Muscle of leg (tissue), 11 donors: Measurements from ENCODE around the gene PIGU. TPM values are rescaled to one million over a fixed set of nuclear protein-coding genes. Genes with fewer than 3 reads are reported as not detected.

Source experiments
- DNase-seq: peaks from one replicate; pipeline ENCODE4 v3.0.0; 2013
- H3K27ac ChIP-seq: one replicate; pipeline ENCODE4 v1.5.1; 2013; ENCODE audit warnings: mild to moderate bottlenecking, low read length, control low read depth
- H3K27me3 ChIP-seq: one replicate; pipeline ENCODE4 v1.6.1; 2013; ENCODE audit warnings: low read length; ENCODE audit not compliant: control insufficient read depth, insufficient read depth
- H3K36me3 ChIP-seq: one replicate; pipeline ENCODE4 v1.6.1; 2013; ENCODE audit warnings: low read length; ENCODE audit not compliant: control insufficient read depth, insufficient read depth
- H3K4me1 ChIP-seq: one replicate; pipeline ENCODE4 v1.6.1; 2013; ENCODE audit warnings: low read length; ENCODE audit not compliant: control insufficient read depth, insufficient read depth
- H3K4me3 ChIP-seq: one replicate; pipeline ENCODE4 v1.5.1; 2013; ENCODE audit warnings: low read length, control low read depth
- H3K9me3 ChIP-seq: replicated peaks from 2 replicates; pipeline ENCODE4 v1.6.1; 2013; ENCODE audit warnings: low read depth, low read length; ENCODE audit not compliant: control insufficient read depth
- WGBS: methylation state at CpG from one replicate; pipeline ENCODE4 v1.1.5; 2013; ENCODE audit warnings: missing lambda C conversion rate; ENCODE audit not compliant: insufficient coverage; 5-methylcytosine and 5-hydroxymethylcytosine counted together
- polyA plus RNA-seq, 8 donors: library from polyadenylated mRNA; unstranded; fragments of 120-200 nt; gene quantifications; one replicate each; pipeline versions ENCODE4 v1.2.1 to v1.2.3, GENCODE V29; 2013; ENCODE audit warnings: inconsistent platforms in 1 of 8, low replicate concordance in 1 of 8; ENCODE audit not compliant: insufficient read length in 8 of 8, insufficient read depth in 1 of 8
- total RNA-seq: library from RNA; stranded (reverse); fragments of 120-200 nt; gene quantifications from one replicate; pipeline ENCODE4 v1.2.4, GENCODE V29; 2013

The PIGU gene
- total and polyA plus RNA-seq, 9 donors, result 13.1 to 26.8 (median 23.8) TPM

DNA sequence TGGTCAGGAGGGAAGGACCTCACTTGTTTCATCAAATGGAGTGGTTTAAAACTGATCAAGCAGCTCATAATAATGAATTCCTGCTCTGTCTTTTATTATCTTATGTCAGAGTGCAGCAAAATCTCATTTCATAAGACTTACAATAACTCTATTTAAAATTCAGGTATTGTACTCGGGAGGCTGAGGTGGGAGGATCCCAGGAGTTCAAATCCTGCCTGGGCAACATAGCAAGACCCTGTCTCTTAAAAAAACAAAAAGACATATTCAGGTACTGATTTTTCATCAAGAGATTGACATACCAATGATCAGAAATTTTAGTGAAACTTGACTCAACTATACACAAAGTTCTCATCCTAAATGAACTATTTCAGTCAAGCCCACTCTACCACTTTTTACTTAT, 166.3 kb downstream of the PIGU start:
- DNase-seq, result no peak
- Histone ChIP-seq H3K27me3 (no peaks in the 10 kb centered on the region), H3K4me3 (no peak overlapping the region), H3K9me3 (no peaks in the 10 kb centered on the region), H3K36me3 (peaks cover 29% of the 10 kb centered on the region), H3K27ac (no peak overlapping the region), H3K4me1 (peaks cover 16% of the 10 kb centered on the region)
- no CpG with 5 or more reads among the region's 1 CpG for WGBS

Other genes with a start within 250 kb of the PIGU start
- 67.9 TPM for gene DYNLRB1, start 160.7 kb downstream of the PIGU start, total RNA-seq
- gene DYNLRB1, start 160.7 kb downstream of the PIGU start, polyA plus RNA-seq, result 100 to 1,000 TPM; 114 to 133 (median 124) TPM
- gene MAP1LC3A, start 118.4 kb downstream of the PIGU start, total RNA-seq, result 21.2 TPM
- 10 to 100 TPM; 16.9 to 28.2 (median 21.4) TPM for gene MAP1LC3A, start 118.4 kb downstream of the PIGU start, polyA plus RNA-seq
- 2.4 TPM for gene TP53INP2, start 27.3 kb upstream of the PIGU start, total RNA-seq
- gene TP53INP2, start 27.3 kb upstream of the PIGU start, polyA plus RNA-seq, result 10 to 100 TPM in 3 of 8 donors, 1 to 10 TPM in 5; 8.3 to 12.4 (median 9.9) TPM
- gene NCOA6, start 148.6 kb upstream of the PIGU start, total RNA-seq, result 11.3 TPM
- gene NCOA6, start 148.6 kb upstream of the PIGU start, polyA plus RNA-seq, result 10 to 100 TPM; 23.1 to 30.0 (median 27.2) TPM
- gene GGT7, start 195.8 kb upstream of the PIGU start, total RNA-seq, result 4.5 TPM
- 10 to 100 TPM; 13.3 to 24.7 (median 17.1) TPM for gene GGT7, start 195.8 kb upstream of the PIGU start, polyA plus RNA-seq
- gene ACSS2, start 199.5 kb upstream of the PIGU start, total RNA-seq, result 39.1 TPM
- 10 to 100 TPM; 41.3 to 61.4 (median 50.6) TPM for gene ACSS2, start 199.5 kb upstream of the PIGU start, polyA plus RNA-seq